Neural progenitor cell (in vitro differentiated cells): ENCODE data around the gene ZNF827. TPM values are rescaled to one million over a fixed set of nuclear protein-coding genes. Genes with fewer than 3 reads are reported as not detected.

Source experiments
- DNase-seq: peaks from one replicate; pipeline ENCODE4 v3.0.0-alpha.2; 2016; ENCODE audit warnings: low spot score
- H2AFZ ChIP-seq: fragments of 200-600 bp; sonication (generic); replicated peaks from 2 replicates; pipeline ENCODE4 v1.6.1; 2016; ENCODE audit warnings: antibody characterized with exemption
- H3F3A ChIP-seq: fragments of 200-600 bp; sonication (generic); 2 replicates; pipeline ENCODE4 v1.6.1; 2016; ENCODE audit warnings: antibody characterized with exemption, low read depth
- H3K27ac ChIP-seq: fragments of 200-600 bp; sonication (generic); 2 replicates; pipeline ENCODE4 v1.5.1; 2016; ENCODE audit warnings: mild to moderate bottlenecking
- H3K27me3 ChIP-seq: fragments of 200-600 bp; sonication (generic); 2 replicates; pipeline ENCODE4 v1.6.1; 2016; ENCODE audit warnings: mild to moderate bottlenecking, moderate library complexity
- H3K36me3 ChIP-seq: fragments of 200-600 bp; sonication (generic); 2 replicates; pipeline ENCODE4 v1.5.1; 2016
- H3K4me1 ChIP-seq: fragments of 200-600 bp; sonication (generic); 2 replicates; pipeline ENCODE4 v1.6.1; 2016; ENCODE audit warnings: mixed run types
- H3K4me2 ChIP-seq: fragments of 200-600 bp; sonication (generic); 2 replicates; pipeline ENCODE4 v1.6.1; 2016
- H3K4me3 ChIP-seq: fragments of 200-600 bp; sonication (generic); 2 replicates; pipeline ENCODE4 v1.5.1; 2016
- H3K79me2 ChIP-seq: fragments of 200-600 bp; sonication (generic); 2 replicates; pipeline ENCODE4 v1.6.1; 2016; ENCODE audit warnings: low read depth
- H3K9ac ChIP-seq: fragments of 200-600 bp; sonication (generic); 2 replicates; pipeline ENCODE4 v1.6.1; 2016
- H3K9me3 ChIP-seq: fragments of 200-600 bp; sonication (generic); 2 replicates; pipeline ENCODE4 v1.5.1; 2016; ENCODE audit warnings: low read depth
- H4K20me1 ChIP-seq: fragments of 200-600 bp; sonication (generic); 2 replicates; pipeline ENCODE4 v1.6.1; 2016; ENCODE audit warnings: low read depth
- H3K27ac Mint-ChIP-seq: 3 replicates; pipeline ENCODE4 v1.8.0; 2021; ENCODE audit warnings: mixed read lengths
- H3K27me3 Mint-ChIP-seq: 2 replicates; pipeline ENCODE4 v1.8.0; 2022; ENCODE audit warnings: low read depth, mild to moderate bottlenecking, inconsistent platforms, moderate library complexity, mixed read lengths; ENCODE audit not compliant: insufficient read depth
- H3K36me3 Mint-ChIP-seq: 3 replicates; pipeline ENCODE4 v1.8.0; 2021; ENCODE audit warnings: mixed read lengths
- H3K4me1 Mint-ChIP-seq: 3 replicates; pipeline ENCODE4 v1.8.0; 2021; ENCODE audit warnings: mixed read lengths
- H3K4me3 Mint-ChIP-seq: 3 replicates; pipeline ENCODE4 v1.8.0; 2021; ENCODE audit warnings: mild to moderate bottlenecking, moderate library complexity, mixed read lengths
- H3K9me3 Mint-ChIP-seq: 3 replicates; pipeline ENCODE4 v1.8.0; 2020; ENCODE audit warnings: mixed read lengths
- EZH2 ChIP-seq: fragments of 200-600 bp; sonication (generic); IDR thresholded peaks from 2 replicates; pipeline ENCODE4 v1.6.1; 2017; ENCODE audit warnings: antibody characterized with exemption, mild to moderate bottlenecking, moderate library complexity
- EZH2phosphoT487 ChIP-seq: fragments of 200-600 bp; sonication (generic); IDR thresholded peaks from 2 replicates; pipeline ENCODE4 v1.6.1; 2017; ENCODE audit warnings: antibody characterized with exemption
- total RNA-seq: library from RNA; depleted of rRNA; stranded (reverse); fragments of >200 nt; gene quantifications from 2 replicates; pipeline ENCODE4 v1.2.3, GENCODE V29; 2015; ENCODE audit warnings: low replicate concordance
- TF ChIP-seq, protein P1 (sequence below): fragments of 200-600 bp; sonication (generic); IDR thresholded peaks from 2 replicates; pipeline ENCODE4 v1.5.1; 2017; ENCODE audit warnings: antibody characterized with exemption, mild to moderate bottlenecking

ZNF827 gene
- total RNA-seq, 1 donor from 2014 or later = 7.7 TPM

DNA sequence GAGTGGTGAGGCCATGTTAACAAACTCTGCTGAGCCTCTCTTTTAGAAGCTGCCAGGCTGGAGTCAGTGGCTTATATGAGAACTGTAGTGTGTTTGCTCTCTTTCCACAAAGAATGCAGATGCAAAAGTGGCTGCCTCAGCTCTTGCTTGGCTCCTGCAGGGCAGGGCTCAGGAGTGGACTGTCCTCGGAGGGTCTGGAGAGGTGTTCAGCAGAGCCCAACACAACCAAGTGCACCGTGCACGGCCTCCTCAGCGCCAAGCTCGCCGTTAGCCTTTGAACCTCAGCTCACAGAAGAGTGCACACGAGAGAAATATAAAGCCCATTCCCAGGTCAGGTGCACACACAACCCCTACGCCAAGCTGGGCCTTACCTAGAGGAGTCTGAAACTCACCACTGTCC is 175.9 kb downstream of the ZNF827 start:
- no peaks in the 10 kb centered on the region for H3K4me1 ChIP-seq
- H3K36me3 ChIP-seq = no peaks in the 10 kb centered on the region
- H3K36me3 Mint-ChIP-seq = peaks cover 75% of the 10 kb centered on the region
- no peak overlapping the region for H3K9ac ChIP-seq
- H3K4me3 ChIP-seq = no peak overlapping the region
- DNase-seq = no peak
- no peaks in the 10 kb centered on the region for H3F3A ChIP-seq
- H3K27me3 Mint-ChIP-seq = peaks cover 6% of the 10 kb centered on the region
- no peak overlapping the region for H3K27ac Mint-ChIP-seq
- H3K4me3 Mint-ChIP-seq = no peak overlapping the region
- H4K20me1 ChIP-seq = no peaks in the 10 kb centered on the region
- H3K9me3 Mint-ChIP-seq = no peaks in the 10 kb centered on the region
- H3K27me3 ChIP-seq = no peaks in the 10 kb centered on the region
- no peak overlapping the region for H3K4me2 ChIP-seq
- H3K79me2 ChIP-seq = no peaks in the 10 kb centered on the region
- TF ChIP-seq, protein P1, sequence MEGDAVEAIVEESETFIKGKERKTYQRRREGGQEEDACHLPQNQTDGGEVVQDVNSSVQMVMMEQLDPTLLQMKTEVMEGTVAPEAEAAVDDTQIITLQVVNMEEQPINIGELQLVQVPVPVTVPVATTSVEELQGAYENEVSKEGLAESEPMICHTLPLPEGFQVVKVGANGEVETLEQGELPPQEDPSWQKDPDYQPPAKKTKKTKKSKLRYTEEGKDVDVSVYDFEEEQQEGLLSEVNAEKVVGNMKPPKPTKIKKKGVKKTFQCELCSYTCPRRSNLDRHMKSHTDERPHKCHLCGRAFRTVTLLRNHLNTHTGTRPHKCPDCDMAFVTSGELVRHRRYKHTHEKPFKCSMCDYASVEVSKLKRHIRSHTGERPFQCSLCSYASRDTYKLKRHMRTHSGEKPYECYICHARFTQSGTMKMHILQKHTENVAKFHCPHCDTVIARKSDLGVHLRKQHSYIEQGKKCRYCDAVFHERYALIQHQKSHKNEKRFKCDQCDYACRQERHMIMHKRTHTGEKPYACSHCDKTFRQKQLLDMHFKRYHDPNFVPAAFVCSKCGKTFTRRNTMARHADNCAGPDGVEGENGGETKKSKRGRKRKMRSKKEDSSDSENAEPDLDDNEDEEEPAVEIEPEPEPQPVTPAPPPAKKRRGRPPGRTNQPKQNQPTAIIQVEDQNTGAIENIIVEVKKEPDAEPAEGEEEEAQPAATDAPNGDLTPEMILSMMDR = no peak
- no peak for TF ChIP-seq EZH2
- no peak for TF ChIP-seq EZH2phosphoT487
- no peak overlapping the region for H2AFZ ChIP-seq
- H3K4me1 Mint-ChIP-seq = no peaks in the 10 kb centered on the region
- H3K27ac ChIP-seq = no peak overlapping the region
- no peaks in the 10 kb centered on the region for H3K9me3 ChIP-seq

GRCh38 chr4:145760961-145761929 is 177.4 kb downstream of the ZNF827 start:
- H3K79me2 ChIP-seq = no peaks in the 10 kb centered on the region
- Mint-ChIP-seq H3K27ac (peak overlapping the region; percentile 31), H3K36me3 (peaks cover 63% of the 10 kb centered on the region), H3K9me3 (no peaks in the 10 kb centered on the region), H3K4me1 (no peaks in the 10 kb centered on the region), H3K4me3 (no peak overlapping the region), H3K27me3 (peaks cover 6% of the 10 kb centered on the region)
- H3K27ac ChIP-seq = no peak overlapping the region
- H3K36me3 ChIP-seq = no peaks in the 10 kb centered on the region
- no peak overlapping the region for H3K4me2 ChIP-seq
- H3F3A ChIP-seq = no peaks in the 10 kb centered on the region
- H4K20me1 ChIP-seq = no peaks in the 10 kb centered on the region
- no peaks in the 10 kb centered on the region for H3K9me3 ChIP-seq
- no peak overlapping the region for H3K9ac ChIP-seq
- H3K4me3 ChIP-seq = no peak overlapping the region
- no peak for TF ChIP-seq EZH2
- TF ChIP-seq, protein P1 = no peak
- TF ChIP-seq EZH2phosphoT487 = no peak
- DNase-seq = no peak
- H2AFZ ChIP-seq = no peak overlapping the region
- no peaks in the 10 kb centered on the region for H3K4me1 ChIP-seq
- no peaks in the 10 kb centered on the region for H3K27me3 ChIP-seq

- Histone ChIP-seq H3K9me3 (no peaks in the 10 kb centered on the region), H4K20me1 (no peaks in the 10 kb centered on the region), H3K36me3 (no peaks in the 10 kb centered on the region), H3F3A (no peaks in the 10 kb centered on the region), H3K4me2 (no peak overlapping the region), H3K9ac (no peak overlapping the region), H3K79me2 (no peaks in the 10 kb centered on the region), H3K4me3 (no peak overlapping the region), H3K4me1 (no peaks in the 10 kb centered on the region), H3K27ac (no peak overlapping the region), H2AFZ (no peak overlapping the region), H3K27me3 (no peaks in the 10 kb centered on the region)
- no peak for DNase-seq
- peaks cover 6% of the 10 kb centered on the region for H3K27me3 Mint-ChIP-seq
- H3K9me3 Mint-ChIP-seq = no peaks in the 10 kb centered on the region
- peaks cover 52% of the 10 kb centered on the region for H3K36me3 Mint-ChIP-seq
- TF ChIP-seq EZH2 = no peak
- TF ChIP-seq, protein P1 = no peak
- H3K27ac Mint-ChIP-seq = no peak overlapping the region
- peaks cover 3% of the 10 kb centered on the region for H3K4me1 Mint-ChIP-seq
- H3K4me3 Mint-ChIP-seq = no peak overlapping the region
These were observed 178.4 kb downstream of the ZNF827 start for GRCh38 chr4:145760176-145760575.
